SIG-M5 treated with dmso at 0.1 percent for 504 hours (cell line): ENCODE data around the gene ATP5MG.
"Not testable (repeated sequence)": the region's sequence is repeated elsewhere in the genome, so short reads cannot be mapped to it uniquely, and the experiment has no call there.

Experiments
- DNase-seq: peaks from one replicate; lab custom pipeline; 2025; ENCODE audit not compliant: unreplicated experiment; lab: John Stamatoyannopoulos, UW

Gene ATP5MG

GRCh38 chr11:118401151-118401879, at the start of gene ATP5MG:
Gene ATP5MG, plus strand, starts transcription at chr11:118401606. Its CDS starts 60 bp downstream, at chr11:118401666.
- peak; percentile 88 for DNase-seq

GRCh38 chr11:118353084-118353710, 48.2 kb upstream of the ATP5MG start:
- DNase-seq = no peak

GRCh38 chr11:118358071-118358470, 43.3 kb upstream of the ATP5MG start:
- DNase-seq = no peak

- peak; percentile 93 for DNase-seq
Observed at GRCh38 chr11:118359295-118359958, 42.0 kb upstream of the ATP5MG start, which contains the start of gene UBE4A. Gene UBE4A, plus strand, starts transcription at chr11:118359600. Its CDS starts 5,481 bp downstream, at chr11:118365081.

- no peak for DNase-seq
Observed at GRCh38 chr11:118364956-118365615, 36.3 kb upstream of the ATP5MG start.

GRCh38 chr11:118366287-118366686, 35.1 kb upstream of the ATP5MG start:
- DNase-seq = no peak

- peak; percentile 1 for DNase-seq
Observed at GRCh38 chr11:118370774-118371173, 30.6 kb upstream of the ATP5MG start.

GRCh38 chr11:118373263-118373662, 28.1 kb upstream of the ATP5MG start:
- DNase-seq = no peak

- no peak for DNase-seq
Observed at GRCh38 chr11:118373871-118374270, 27.5 kb upstream of the ATP5MG start.

- DNase-seq = no peak
Observed at GRCh38 chr11:118374729-118375128, 26.7 kb upstream of the ATP5MG start.

- DNase-seq = no peak
Observed at GRCh38 chr11:118375978-118376377, 25.4 kb upstream of the ATP5MG start.

GRCh38 chr11:118379497-118379896, 21.9 kb upstream of the ATP5MG start:
- DNase-seq = no peak

GRCh38 chr11:118380571-118380970, 20.8 kb upstream of the ATP5MG start:
- no peak for DNase-seq

GRCh38 chr11:118382954-118383353, 18.5 kb upstream of the ATP5MG start:
- no peak for DNase-seq

- DNase-seq = no peak
Observed at GRCh38 chr11:118383657-118384056, 17.7 kb upstream of the ATP5MG start.

GRCh38 chr11:118396097-118396501, 5.3 kb upstream of the ATP5MG start:
- no peak for DNase-seq

GRCh38 chr11:118397448-118397847, 4.0 kb upstream of the ATP5MG start:
- DNase-seq = no peak

- no peak for DNase-seq
Observed at GRCh38 chr11:118398791-118399559, 2.4 kb upstream of the ATP5MG start.

- peak; percentile 52 for DNase-seq
Observed at GRCh38 chr11:118401880-118402590, 629 bp downstream of the ATP5MG start.

- not testable (repeated sequence) for DNase-seq
Observed at GRCh38 chr11:118402594-118402993, 1.2 kb downstream of the ATP5MG start.
